K562 (cell line): Measurements from ENCODE around the gene ARID3A. TPM values are rescaled to one million over a fixed set of nuclear protein-coding genes. Genes with fewer than 3 reads are reported as not detected.

Experiments used
- ATAC-seq: fragments of 200-7000 bp; cut with Tn5 transposase; 3 replicates; pipeline ENCODE4 v1.9.1; 2020; ENCODE audit warnings: moderate library complexity
- BruUV-seq: library from RNA; stranded (reverse); fragments of 400-500 nt; replicated peaks from 2 replicates; lab custom pipeline; 2021; lab: Mats Ljungman, UMichigan
- CTCF ChIA-PET: fragments of 300-600 bp; formaldehyde crosslinking; extraction: SDS; loops from one replicate; lab custom pipeline; 2021; ENCODE audit warnings: low intra/inter-chr PET ratio; lab: Yijun Ruan, JAX
- POLR2A ChIA-PET: fragments of 300-600, 350-650 bp; sonication (Branson Sonifier 250); formaldehyde crosslinking; extraction: SDS; loops from one replicate; lab custom pipeline; 2021; ENCODE audit warnings: antibody characterized with exemption, inconsistent platforms; lab: Yijun Ruan, JAX
- DNase-seq, 4 experiments: peaks; one replicate each; pipeline versions ENCODE4 v3.0.0 to v3.0.0-alpha.2; 2011 to 2018; ENCODE audit warnings: low spot score in 3 of 4, mixed read lengths in 3 of 4; ENCODE audit errors: extremely low read depth in 1 of 4
- FAIRE-seq: peaks from 2 replicates; lab custom pipeline; 2011; peaks lifted over from hg19 to GRCh38; lab: Jason Lieb, UNC
- H2AFZ ChIP-seq: 2 replicates; pipeline ENCODE4 v1.6.0; 2011; ENCODE audit warnings: low read depth, low read length, control low read depth, inconsistent platforms
- H3K27ac ChIP-seq: fragments of 200-600 bp; 3 replicates; pipeline ENCODE4 v1.8.0; 2011; ENCODE audit warnings: low read depth, mild to moderate bottlenecking, control low read depth, inconsistent platforms, low read length, moderate library complexity, mixed read lengths; ENCODE audit errors: extremely low read depth
- H3K27me3 ChIP-seq, 2 experiments: fragments of 300-600 bp in 1 of 2; 2 replicates in 1 of 2; 3 replicates in 1 of 2; pipeline versions ENCODE4 v1.6.0 to v1.8.0; 2011; ENCODE audit warnings: inconsistent platforms in 2 of 2, low read length in 2 of 2, mild to moderate bottlenecking in 1 of 2, mixed read lengths in 1 of 2, moderate library complexity in 1 of 2; ENCODE audit not compliant: control insufficient read depth in 2 of 2, insufficient read depth in 2 of 2
- H3K36me3 ChIP-seq: fragments of 300-600 bp; 3 replicates; pipeline ENCODE4 v1.8.0; 2011; ENCODE audit warnings: mild to moderate bottlenecking, low read length, inconsistent platforms; ENCODE audit not compliant: control insufficient read depth, insufficient read depth
- H3K4me1 ChIP-seq, 2 experiments: fragments of 200-600 bp in 1 of 2; replicated peaks in 1 of 2; 2 replicates in 1 of 2; 3 replicates in 1 of 2; pipeline versions ENCODE4 v1.5.1 to v1.8.0; 2011; ENCODE audit warnings: inconsistent platforms in 2 of 2, low read length in 2 of 2, mild to moderate bottlenecking in 1 of 2, mixed read lengths in 1 of 2, moderate library complexity in 1 of 2; ENCODE audit not compliant: control insufficient read depth in 2 of 2, insufficient read depth in 2 of 2
- H3K4me2 ChIP-seq: 2 replicates; pipeline ENCODE4 v1.6.1; 2011; ENCODE audit warnings: low read length, control low read depth, inconsistent platforms, mixed read lengths; ENCODE audit not compliant: insufficient read depth
- H3K4me3 ChIP-seq: fragments of 200-600 bp; sonication (generic), shearing (Covaris generic); 2 replicates; pipeline ENCODE4 v1.5.1; 2016; ENCODE audit warnings: control low read depth, inconsistent platforms
- H3K79me2 ChIP-seq: fragments of 200-600 bp; 3 replicates; pipeline ENCODE4 v1.8.0; 2011; ENCODE audit warnings: low read length, inconsistent platforms; ENCODE audit not compliant: control insufficient read depth, insufficient read depth
- H3K9ac ChIP-seq, 2 experiments: 2 replicates each; pipeline versions ENCODE4 v1.6.0 to v1.6.1; 2011; ENCODE audit warnings: low read depth in 2 of 2, low read length in 2 of 2, control low read depth in 1 of 2, inconsistent platforms in 1 of 2, mild to moderate bottlenecking in 1 of 2, mixed read lengths in 1 of 2; ENCODE audit not compliant: insufficient read depth in 1 of 2
- H3K9me1 ChIP-seq: one replicate; pipeline ENCODE4 v1.6.0; 2011; ENCODE audit warnings: inconsistent platforms, mild to moderate bottlenecking, low read length, moderate library complexity; ENCODE audit not compliant: control insufficient read depth, insufficient read depth
- H3K9me3 ChIP-seq: replicated peaks from 2 replicates; pipeline ENCODE4 v1.5.1; 2011; ENCODE audit warnings: low read depth, low read length, inconsistent platforms; ENCODE audit not compliant: control insufficient read depth, insufficient read depth
- H4K20me1 ChIP-seq: replicated peaks from 2 replicates; pipeline ENCODE4 v1.6.1; 2011; ENCODE audit warnings: low read length, inconsistent platforms, mixed read lengths; ENCODE audit not compliant: control insufficient read depth, insufficient read depth
- BRCA1 ChIP-seq, 2 experiments: fragments of 450-650 bp in 1 of 2; sonication (generic) in 1 of 2; formaldehyde crosslinking in 1 of 2; IDR thresholded peaks; 2 replicates each; pipeline versions ENCODE4 v1.5.0 to v1.6.1; 2017 to 2020; ENCODE audit warnings: mild to moderate bottlenecking in 1 of 2, missing genetic modification reagents in 1 of 2
- FOXO4 ChIP-seq: fragments of 450-650 bp; formaldehyde crosslinking; IDR thresholded peaks from 2 replicates; pipeline ENCODE4 v1.4.0; 2020; ENCODE audit warnings: mild to moderate bottlenecking, moderate library complexity
- HDAC8 ChIP-seq: fragments of 450-650 bp; IDR thresholded peaks from 2 replicates; pipeline ENCODE4 v1.6.1; 2016; ENCODE audit warnings: mild to moderate bottlenecking, missing genetic modification characterization, moderate library complexity, missing compliant biosample characterization
- POLR2G ChIP-seq: fragments of 200-400 bp; formaldehyde crosslinking; IDR thresholded peaks from 2 replicates; pipeline ENCODE4 v1.6.1; 2017; ENCODE audit warnings: low read depth, mild to moderate bottlenecking, antibody characterized with exemption, low read length, moderate library complexity
- SAP30 ChIP-seq: fragments of 200-600 bp; sonication (generic); IDR thresholded peaks from 2 replicates; pipeline ENCODE4 v1.6.1; 2012; ENCODE audit warnings: borderline replicate concordance, low read depth, mild to moderate bottlenecking, moderate library complexity, low read length, control low read depth, inconsistent platforms; ENCODE audit not compliant: insufficient read depth, poor library complexity, severe bottlenecking
- ZNF311 ChIP-seq: fragments of 250-450 bp; sonication (Bioruptor Pico); IDR thresholded peaks from 2 replicates; pipeline ENCODE4 v1.4.0; 2020; ENCODE audit warnings: mild to moderate bottlenecking, moderate library complexity
- ZNF316 ChIP-seq: fragments of 450-650 bp; IDR thresholded peaks from 2 replicates; pipeline ENCODE4 v1.6.1; 2016
- WGBS: fragments of 100-300 bp; shearing (Covaris generic); methylation state at CpG from one replicate; pipeline ENCODE4 v1.1.6; 2016; ENCODE audit warnings: low coverage, mixed read lengths; ENCODE audit not compliant: insufficient coverage; ENCODE audit errors: missing lambda C conversion rate; 5-methylcytosine and 5-hydroxymethylcytosine counted together
- in situ Hi-C: fragments of 300-500 bp; cut with MboI; formaldehyde crosslinking; loops from 4 replicates; pipeline ENCODE4 v1.15.0; 2018; ENCODE audit warnings: inconsistent platforms, mixed read lengths
- intact Hi-C: fragments of 100-400 bp; cut with micrococcal nuclease; formaldehyde crosslinking; loops from 2 replicates; pipeline ENCODE4 v1.14.2; 2022
- polyA plus RNA-seq, 8 experiments: library from polyadenylated mRNA; depleted of rRNA in 4 of 8; stranded (reverse) in 5 of 8; unstranded in 3 of 8; fragments of >200 nt; fragmentation: Nextera tagmentation in 2 of 8; fragmentation: Illumina TruSeq in 1 of 8; extraction: Ambion mirVana in 2 of 8; extraction: Trizol in 1 of 8; gene quantifications; 2 replicates each; pipeline versions ENCODE4 v1.2.1 to v1.2.3, GENCODE V29; 2011 to 2014; ENCODE audit warnings: inconsistent platforms in 1 of 8, missing spikeins in 1 of 8
- total RNA-seq, 7 experiments: library from RNA; depleted of rRNA in 6 of 7; stranded (reverse); fragments of >200 nt in 6 of 7; fragmentation: Illumina TruSeq in 2 of 7; extraction: Trizol in 2 of 7; gene quantifications; 2 replicates each; pipeline versions ENCODE4 v1.2.1 to v1.2.3, GENCODE V29; 2011 to 2021; ENCODE audit warnings: low replicate concordance in 1 of 7

ARID3A gene
- total and polyA plus RNA-seq, 9 of the 15 experiments (the other 6 are each of a cell fraction or from before 2014, with no cell fraction given), result 1.4 to 118 (median 31.2) TPM

- FAIRE-seq, result no peak
- Histone ChIP-seq H3K36me3 (peaks cover 67% of the 10 kb centered on the region; the same call in 2 of the 3 replicates), H3K4me1 (peaks cover 13 to 72% of the 10 kb centered on the region in 2 experiments), H3K9ac (no peak overlapping the region), H3K9me1 (peaks cover 10% of the 10 kb centered on the region), H3K27ac (no peak overlapping the region), H3K4me3 (no peak overlapping the region), H2AFZ (no peak overlapping the region)
- no TSS peak for BruUV-seq
- no peak for DNase-seq
- WGBS, result 93% methylated on average over 18 of the region's 32 CpGs
- CTCF ChIA-PET, result no interaction called here
- TF ChIP-seq BRCA1 (IDR thresholded peaks at IDR 0.05) (no peak), BRCA1 (CRISPR knock-in tag; IDR thresholded peaks at IDR 0.05) (no peak), ZNF311 (CRISPR knock-in tag) (no peak), SAP30 (no peak), HDAC8 (no peak), ZNF316 (no peak), FOXO4 (CRISPR knock-in tag) (no peak), POLR2G (peak; percentile 40; the same call in 1 of the 2 replicates)
- TF ChIP-seq, all 486 proteins: peak for 1
- no peak for ATAC-seq
- H3K4me2 ChIP-seq, result no peak overlapping the region
- H3K79me2 ChIP-seq, result peaks cover 84% of the 10 kb centered on the region
- in situ Hi-C loops, result no loop called here
- H4K20me1 ChIP-seq, result peaks cover 25% of the 10 kb centered on the region
- intact Hi-C loops, result no loop called here
- H3K9me3 ChIP-seq, result no peaks in the 10 kb centered on the region
- H3K27me3 ChIP-seq, result no peaks in the 10 kb centered on the region
- POLR2A ChIA-PET, result interaction anchor here (0.6 to 1.6 kb wide), 3 partner anchors 10 to 199 kb away, joined by 3 to 4 read pairs (median 4); no protein-coding TSS in a partner anchor
These were observed 16.4 kb downstream of the ARID3A start for GRCh38 chr19:942133-942645.
